GM12878 (cell line): ENCODE data around the gene STK32B. TPM values are rescaled to one million over a fixed set of nuclear protein-coding genes. Genes with fewer than 3 reads are reported as not detected.

Experiments
- ATAC-seq: fragments of 200-7000 bp; cut with Tn5 transposase; 3 replicates; pipeline ENCODE4 v1.9.1; 2020; ENCODE audit warnings: mild to moderate bottlenecking, moderate library complexity
- BruUV-seq: library from RNA; stranded (reverse); fragments of 400-500 nt; replicated peaks from 2 replicates; lab custom pipeline; 2021; lab: Mats Ljungman, UMichigan
- CTCF ChIA-PET: fragments of 300-600 bp; sonication (Branson Sonifier 250); formaldehyde crosslinking; extraction: SDS; loops from one replicate; lab custom pipeline; 2021; ENCODE audit warnings: inconsistent platforms; lab: Yijun Ruan, JAX
- POLR2A ChIA-PET: fragments of 350-600 bp; formaldehyde crosslinking; extraction: SDS; loops from one replicate; lab custom pipeline; 2021; ENCODE audit warnings: inconsistent platforms; lab: Charles Lee
- RAD21 ChIA-PET: fragments of 300-600 bp; sonication (Branson Sonifier 250); formaldehyde crosslinking; loops from one replicate; lab custom pipeline; 2023; ENCODE audit warnings: antibody characterized with exemption; ENCODE audit not compliant: unreplicated experiment; lab: Charles Lee
- SMC1A ChIA-PET: fragments of 300-600 bp; sonication (Branson Sonifier 250); formaldehyde crosslinking; loops from one replicate; lab custom pipeline; 2023; ENCODE audit not compliant: unreplicated experiment, uncharacterized antibody; lab: Charles Lee
- DNase-seq: peaks from one replicate; pipeline ENCODE4 v3.0.0-alpha.2; 2011; ENCODE audit warnings: low read depth, low spot score
- FAIRE-seq: peaks from 3 replicates; lab custom pipeline; 2011; peaks lifted over from hg19 to GRCh38; lab: Jason Lieb, UNC
- H2AFZ ChIP-seq: 2 replicates; pipeline ENCODE4 v1.6.0; 2011; ENCODE audit warnings: low read depth, low read length, control low read depth; ENCODE audit not compliant: control insufficient read depth
- H3K27ac ChIP-seq: 2 replicates; pipeline ENCODE4 v1.5.1; 2011; ENCODE audit warnings: control low read depth; ENCODE audit not compliant: control insufficient read depth, insufficient read depth
- H3K27me3 ChIP-seq, 2 experiments: replicated peaks in 1 of 2; 2 replicates each; pipeline versions ENCODE4 v1.6.0 to v1.6.1; 2011; ENCODE audit warnings: low read length in 1 of 2; ENCODE audit not compliant: control insufficient read depth in 2 of 2, insufficient read depth in 2 of 2
- H3K36me3 ChIP-seq, 2 experiments: 2 replicates each; pipeline ENCODE4 v1.5.1; 2011; ENCODE audit warnings: low read length in 1 of 2; ENCODE audit not compliant: control insufficient read depth in 2 of 2, insufficient read depth in 2 of 2
- H3K4me1 ChIP-seq: 2 replicates; pipeline ENCODE4 v1.6.1; 2011; ENCODE audit warnings: mild to moderate bottlenecking, low read length, moderate library complexity, mixed read lengths; ENCODE audit not compliant: control insufficient read depth, insufficient read depth
- H3K4me2 ChIP-seq: 2 replicates; pipeline ENCODE4 v1.6.0; 2011; ENCODE audit warnings: control low read depth; ENCODE audit not compliant: control insufficient read depth, insufficient read depth
- H3K4me3 ChIP-seq: fragments of 200-600 bp; sonication (generic); 2 replicates; pipeline ENCODE4 v1.5.1; 2016
- H3K79me2 ChIP-seq: 2 replicates; pipeline ENCODE4 v1.6.0; 2011; ENCODE audit warnings: low read length; ENCODE audit not compliant: control insufficient read depth, insufficient read depth
- H3K9ac ChIP-seq: 2 replicates; pipeline ENCODE4 v1.8.0; 2011; ENCODE audit warnings: low read length, control low read depth, mixed read lengths; ENCODE audit not compliant: control insufficient read depth, insufficient read depth
- H3K9me3 ChIP-seq: replicated peaks from 3 replicates; pipeline ENCODE4 v1.5.1; 2011; ENCODE audit warnings: mild to moderate bottlenecking, low read length; ENCODE audit not compliant: control insufficient read depth, insufficient read depth
- H4K20me1 ChIP-seq: 2 replicates; pipeline ENCODE4 v1.6.0; 2011; ENCODE audit not compliant: control insufficient read depth, insufficient read depth
- CBFB ChIP-seq: IDR thresholded peaks from 2 replicates; pipeline ENCODE4 v1.6.1; 2016; ENCODE audit warnings: antibody characterized with exemption, low read depth
- HDAC2 ChIP-seq: fragments of 200-600 bp; sonication (generic); IDR thresholded peaks from 2 replicates; pipeline ENCODE4 v1.6.1; 2017
- RBBP5 ChIP-seq: fragments of 200-600 bp; sonication (generic); conservative IDR thresholded peaks from 2 replicates; pipeline ENCODE4 v1.6.1; 2016
- REST ChIP-seq: IDR thresholded peaks from 2 replicates; pipeline ENCODE4 v1.6.1; 2012; ENCODE audit warnings: mild to moderate bottlenecking, low read depth, low read length
- YY1 ChIP-seq: IDR thresholded peaks from 2 replicates; pipeline ENCODE4 v1.6.1; 2011; ENCODE audit warnings: low read depth, mild to moderate bottlenecking, low read length
- WGBS: methylation state at CpG from one replicate; pipeline ENCODE4 v1.1.6; 2016; ENCODE audit warnings: low lambda C conversion rate; ENCODE audit not compliant: insufficient replicate concordance, insufficient coverage; ENCODE audit errors: missing lambda C conversion rate; 5-methylcytosine and 5-hydroxymethylcytosine counted together
- in situ Hi-C: fragments of 300-500 bp; cut with MboI; formaldehyde crosslinking; loops from 9 replicates; pipeline ENCODE4 v1.14.3; 2018; ENCODE audit warnings: mixed read lengths
- intact Hi-C: fragments of 100-400 bp; cut with micrococcal nuclease; formaldehyde crosslinking; loops from one replicate; pipeline ENCODE4 v1.14.2; 2022; ENCODE audit not compliant: unreplicated experiment
- polyA plus RNA-seq, 11 experiments: library from polyadenylated mRNA; depleted of rRNA in 4 of 11; unstranded in 6 of 11; stranded (reverse) in 5 of 11; fragments of >200 nt; fragmentation: Nextera tagmentation in 4 of 11; fragmentation: Illumina TruSeq in 1 of 11; extraction: Ambion mirVana in 4 of 11; extraction: Trizol in 1 of 11; gene quantifications; 1 replicate in 1 of 11; 2 replicates in 10 of 11; pipeline versions ENCODE4 v1.2.1 to v1.2.3, GENCODE V29; 2011 to 2016; ENCODE audit warnings: inconsistent platforms in 2 of 11, missing spikeins in 2 of 11, low read depth in 1 of 11
- total RNA-seq, 4 experiments: library from RNA; depleted of rRNA in 3 of 4; stranded (reverse); fragments of >200 nt in 3 of 4; fragmentation: Illumina TruSeq in 1 of 4; extraction: Trizol in 1 of 4; gene quantifications; 2 replicates each; pipeline versions ENCODE4 v1.2.1 to v1.2.3, GENCODE V29; 2013 to 2021

The STK32B gene
- total and polyA plus RNA-seq, 10 of the 15 experiments (the other 5 are each of a cell fraction or from before 2014, with no cell fraction given) = 0.04 to 0.12 (median 0.08) TPM; not detected in 7

GRCh38 chr4:5448221-5448620 lies 396.9 kb downstream of the STK32B start:
- H3K36me3 ChIP-seq = no peaks in the 10 kb centered on the region
- H2AFZ ChIP-seq = no peak overlapping the region
- H3K27me3 ChIP-seq = no peaks in the 10 kb centered on the region; a peak in 1 of 4 replicates
- DNase-seq (no peak), FAIRE-seq (no peak)
- BruUV-seq = no TSS peak
- H3K9me3 ChIP-seq = no peaks in the 10 kb centered on the region; the same call in 2 of the 3 replicates
- no peak overlapping the region for H3K4me3 ChIP-seq
- no peak overlapping the region for H3K9ac ChIP-seq
- TF ChIP-seq RBBP5 = no peak
- TF ChIP-seq YY1 = no peak
- TF ChIP-seq CBFB = no peak
- TF ChIP-seq, all 136 proteins: peak for 0
- POLR2A ChIA-PET = no interaction called here
- Histone ChIP-seq H3K27ac (no peak overlapping the region), H3K4me1 (no peaks in the 10 kb centered on the region), H3K4me2 (no peak overlapping the region), H4K20me1 (no peaks in the 10 kb centered on the region), H3K79me2 (no peaks in the 10 kb centered on the region)
- in situ Hi-C loops (no loop called here), intact Hi-C loops (no loop called here)
- RAD21 ChIA-PET = no interaction called here
- CTCF ChIA-PET = interaction anchor here (0.6 to 1.3 kb wide), 2 partner anchors 12 to 1704 kb away, joined by 3 read pairs; no protein-coding TSS in a partner anchor
- 54% methylated on average over 9 of the region's 10 CpGs for WGBS
- SMC1A ChIA-PET = no interaction called here
- ATAC-seq = no peak

- CTCF ChIA-PET = no interaction called here
Measured at GRCh38 chr4:5451243-5451642, 400.0 kb downstream of the STK32B start.

More at GRCh38 chr4:5451243-5451642, 400.0 kb downstream of the STK32B start:
- Histone ChIP-seq H3K27ac (no peak overlapping the region), H3K9ac (no peak overlapping the region), H3K27me3 (no peaks in the 10 kb centered on the region; a peak in 1 of 4 replicates), H3K4me2 (no peak overlapping the region), H3K79me2 (no peaks in the 10 kb centered on the region), H2AFZ (no peak overlapping the region), H3K4me1 (no peaks in the 10 kb centered on the region), H3K9me3 (no peaks in the 10 kb centered on the region; the same call in 2 of the 3 replicates), H4K20me1 (no peaks in the 10 kb centered on the region), H3K36me3 (no peaks in the 10 kb centered on the region), H3K4me3 (no peak overlapping the region)
- ChIA-PET SMC1A (no interaction called here), RAD21 (no interaction called here), POLR2A (no interaction called here)
- DNase-seq = no peak
- no peak for FAIRE-seq
- in situ Hi-C loops (no loop called here), intact Hi-C loops (no loop called here)
- no TSS peak for BruUV-seq
- ATAC-seq = no peak
- WGBS = 14% methylated on average over 4 of the region's 4 CpGs
- TF ChIP-seq HDAC2 (no peak), REST (peak; percentile 44; the same call in 1 of the 2 replicates)
